GM18868 (cell line): ENCODE results near the gene NPAT.
A peak's percentile ranks its signal among the peaks of the same experiment; 100 is the strongest.
"Not testable (repeated sequence)": the region's sequence is repeated elsewhere in the genome, so short reads cannot be mapped to it uniquely, and the experiment has no call there.

Source experiments
- ATAC-seq: cut with Tn5 transposase; IDR thresholded peaks from one replicate; pipeline ENCODE4 v1.9.1; 2021; ENCODE audit warnings: mild to moderate bottlenecking, moderate library complexity; ENCODE audit not compliant: unreplicated experiment

Gene NPAT

GRCh38 chr11:108220721-108221336, 1.6 kb downstream of the NPAT start:
- ATAC-seq, result no peak

DNA sequence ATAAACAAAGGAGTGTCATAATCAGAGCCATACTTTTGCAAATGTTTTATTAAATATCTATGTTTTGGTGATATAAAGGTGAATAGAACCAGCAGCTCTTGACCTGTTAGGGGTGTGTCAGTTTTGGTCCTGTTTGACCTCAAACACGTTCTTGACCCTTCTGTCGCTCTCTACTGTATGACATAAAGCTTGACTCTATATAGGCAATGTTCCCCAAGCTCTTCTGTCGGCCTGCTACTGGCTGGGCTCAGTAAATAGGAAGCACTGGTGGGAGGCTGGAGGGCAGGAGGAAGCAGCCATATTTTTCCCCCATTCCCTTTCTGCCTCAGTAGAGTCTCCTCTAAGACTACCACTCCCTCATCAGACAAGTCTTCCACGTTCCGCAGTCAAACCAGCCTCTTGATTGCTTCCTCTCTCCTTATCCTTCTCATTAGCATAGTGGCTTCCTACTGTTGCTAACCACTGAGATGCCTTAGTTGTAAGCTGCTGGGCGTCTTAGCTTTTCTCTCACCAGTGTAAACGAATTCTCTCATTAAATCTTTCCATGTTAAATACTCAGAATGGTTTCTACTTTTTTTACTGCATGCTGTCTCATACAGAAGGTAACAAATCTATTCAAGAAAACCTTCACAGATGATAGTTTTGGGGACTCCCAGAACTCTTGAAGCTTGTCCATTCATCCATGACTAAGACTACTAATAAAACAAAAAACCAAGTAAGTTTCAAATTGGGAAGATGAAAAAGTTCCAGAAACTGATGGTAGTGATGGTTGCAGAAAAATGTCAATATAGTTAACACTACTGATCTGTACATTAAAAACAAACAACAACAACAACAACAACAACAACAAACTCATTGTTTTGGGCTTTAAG, 3.3 kb downstream of the NPAT start:
- no peak for ATAC-seq

DNA sequence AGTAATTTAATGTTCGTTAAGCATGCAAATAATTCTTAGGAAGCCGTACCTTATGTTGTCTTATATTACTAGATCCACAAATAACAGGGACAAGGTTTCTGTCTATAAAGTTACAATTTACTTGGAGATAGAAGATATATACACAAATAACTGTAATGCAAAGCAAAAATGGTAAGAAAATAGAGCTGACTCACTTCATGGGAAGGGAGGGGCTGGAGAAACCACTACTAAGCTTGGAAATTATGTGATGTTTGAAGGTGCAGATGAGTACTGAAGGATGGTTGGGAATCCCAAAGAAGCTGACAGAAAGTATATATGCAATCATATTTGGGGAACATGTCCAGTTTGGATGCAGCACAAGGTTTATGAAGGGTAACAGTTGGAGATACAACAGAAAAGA, 4.0 kb downstream of the NPAT start:
- ATAC-seq, result no peak

DNA sequence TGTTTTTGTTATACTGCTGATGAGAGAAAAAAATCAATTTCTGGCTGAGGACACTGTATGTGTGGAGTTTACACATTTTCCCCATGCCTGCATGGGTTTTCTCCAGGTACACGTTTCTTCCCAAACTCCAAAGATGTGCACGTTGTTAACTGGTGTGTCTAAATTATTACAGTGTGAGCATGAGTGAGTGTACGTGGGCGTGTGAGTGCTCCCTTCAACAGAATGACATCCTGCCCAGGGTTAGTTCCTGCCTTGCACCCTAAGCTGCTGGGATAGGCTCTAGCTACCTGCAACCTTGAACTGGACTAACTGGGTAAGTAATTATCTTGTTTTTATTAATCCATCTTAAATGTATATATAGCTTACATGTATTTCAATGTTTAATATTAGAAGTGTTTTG, 5.5 kb downstream of the NPAT start:
- ATAC-seq, result no peak

DNA sequence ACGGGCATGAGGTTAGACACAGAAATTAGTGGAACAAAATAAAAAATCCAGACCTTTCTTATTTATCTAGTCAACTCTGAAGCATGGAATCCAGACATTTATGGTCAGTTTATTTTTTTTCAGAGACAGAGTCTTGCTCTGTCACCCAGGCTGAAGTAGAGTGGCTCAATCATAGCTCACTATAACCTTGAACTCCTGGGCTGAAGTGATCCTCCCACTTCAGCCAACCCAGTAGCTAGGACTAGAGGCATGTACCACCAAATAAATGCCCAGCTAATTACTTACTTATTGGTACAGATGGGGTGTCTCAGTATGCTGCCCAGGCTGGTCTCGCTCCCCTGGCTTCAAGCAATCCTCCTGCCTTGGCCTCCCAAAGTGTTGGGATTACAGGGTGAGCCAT, 8.7 kb downstream of the NPAT start:
- ATAC-seq, result no peak

DNA sequence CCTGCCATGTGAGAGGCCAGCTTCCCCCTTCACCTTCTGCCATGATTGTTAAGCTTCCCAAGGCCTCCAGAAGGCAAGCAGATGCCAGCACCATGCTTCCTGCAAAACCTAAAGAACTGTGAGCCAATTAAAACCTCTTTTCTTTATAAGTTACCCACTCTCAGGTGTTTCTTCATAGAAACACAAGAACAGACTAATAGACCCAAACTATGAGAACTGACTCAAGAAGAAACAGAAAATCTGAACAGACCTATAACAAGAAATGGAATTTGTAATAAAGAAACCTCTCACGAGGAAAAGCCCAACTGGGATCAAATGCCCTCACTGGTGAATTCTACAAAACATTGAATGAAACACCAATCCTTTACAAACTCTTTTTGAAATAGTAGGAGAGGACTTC, 12.0 kb downstream of the NPAT start:
- ATAC-seq, result no peak

DNA sequence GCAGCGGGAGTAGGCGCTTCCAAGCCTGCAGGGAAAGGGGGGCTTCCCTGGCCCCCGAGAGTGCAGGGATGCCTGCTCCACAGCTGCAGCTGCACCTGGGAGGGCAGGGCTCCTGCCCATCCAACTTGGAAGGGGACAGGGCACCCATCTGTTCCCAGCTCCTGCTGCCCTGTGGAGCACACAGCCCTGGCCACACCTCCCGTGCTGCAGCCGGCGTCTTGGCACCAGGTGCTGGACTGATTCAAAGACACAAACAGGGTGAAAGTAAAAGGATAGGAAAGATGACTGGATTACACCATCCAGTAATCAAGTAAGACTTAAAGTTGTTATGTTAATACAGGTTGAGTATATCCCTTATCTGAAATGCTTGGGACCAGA, 14.8 kb downstream of the NPAT start:
- no peak for ATAC-seq

GRCh38 chr11:108206969-108207682, 15.3 kb downstream of the NPAT start:
- no peak for ATAC-seq

GRCh38 chr11:108206171-108206570, 16.3 kb downstream of the NPAT start:
- ATAC-seq, result no peak

DNA sequence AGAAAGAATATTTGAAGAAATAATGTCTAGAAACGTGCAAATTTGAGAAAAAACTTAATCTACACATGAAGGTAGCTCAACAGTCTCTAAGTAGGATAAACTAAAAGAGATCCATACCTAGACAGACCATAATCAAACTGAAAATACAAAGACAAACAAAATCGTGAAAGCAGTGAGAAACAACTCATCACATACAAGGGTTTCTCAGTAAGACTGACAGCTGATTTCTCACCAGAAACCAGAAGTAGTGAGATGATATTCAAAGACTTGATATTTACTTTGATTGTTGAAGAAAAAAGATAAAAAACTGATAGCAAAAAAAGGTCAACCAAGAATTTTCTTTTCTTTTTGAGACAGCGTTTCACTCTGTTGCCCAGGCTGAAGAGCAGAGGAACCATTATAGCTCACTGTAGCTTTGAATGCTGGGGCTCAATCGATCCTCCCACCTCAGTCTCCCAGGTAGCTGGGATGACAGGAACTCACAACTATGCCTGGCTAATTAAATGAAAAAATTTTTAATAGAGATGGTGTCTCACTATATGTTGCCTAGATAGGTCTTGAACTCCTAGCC, 17.4 kb downstream of the NPAT start:
- ATAC-seq, result no peak

GRCh38 chr11:108204376-108204775, 18.1 kb downstream of the NPAT start:
- no peak for ATAC-seq

DNA sequence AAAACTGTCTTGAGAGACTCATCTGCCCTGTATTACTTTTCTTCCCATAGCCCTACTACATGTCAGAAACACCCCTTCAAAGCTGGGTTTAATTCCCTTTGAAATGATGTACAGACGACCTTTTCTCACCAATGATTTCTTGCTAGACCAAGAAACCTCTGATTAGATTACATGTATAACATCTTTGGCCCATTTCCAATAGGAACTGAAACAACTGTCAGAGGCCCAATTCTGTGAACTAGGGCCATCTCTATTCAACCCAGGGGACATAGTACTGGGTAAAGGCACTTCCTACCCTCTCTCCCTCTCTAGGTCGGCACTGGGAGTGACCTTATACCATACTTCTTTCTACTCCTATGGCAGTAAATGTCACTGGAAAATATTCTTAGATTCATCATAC, 19.4 kb downstream of the NPAT start:
- ATAC-seq, result no peak

DNA sequence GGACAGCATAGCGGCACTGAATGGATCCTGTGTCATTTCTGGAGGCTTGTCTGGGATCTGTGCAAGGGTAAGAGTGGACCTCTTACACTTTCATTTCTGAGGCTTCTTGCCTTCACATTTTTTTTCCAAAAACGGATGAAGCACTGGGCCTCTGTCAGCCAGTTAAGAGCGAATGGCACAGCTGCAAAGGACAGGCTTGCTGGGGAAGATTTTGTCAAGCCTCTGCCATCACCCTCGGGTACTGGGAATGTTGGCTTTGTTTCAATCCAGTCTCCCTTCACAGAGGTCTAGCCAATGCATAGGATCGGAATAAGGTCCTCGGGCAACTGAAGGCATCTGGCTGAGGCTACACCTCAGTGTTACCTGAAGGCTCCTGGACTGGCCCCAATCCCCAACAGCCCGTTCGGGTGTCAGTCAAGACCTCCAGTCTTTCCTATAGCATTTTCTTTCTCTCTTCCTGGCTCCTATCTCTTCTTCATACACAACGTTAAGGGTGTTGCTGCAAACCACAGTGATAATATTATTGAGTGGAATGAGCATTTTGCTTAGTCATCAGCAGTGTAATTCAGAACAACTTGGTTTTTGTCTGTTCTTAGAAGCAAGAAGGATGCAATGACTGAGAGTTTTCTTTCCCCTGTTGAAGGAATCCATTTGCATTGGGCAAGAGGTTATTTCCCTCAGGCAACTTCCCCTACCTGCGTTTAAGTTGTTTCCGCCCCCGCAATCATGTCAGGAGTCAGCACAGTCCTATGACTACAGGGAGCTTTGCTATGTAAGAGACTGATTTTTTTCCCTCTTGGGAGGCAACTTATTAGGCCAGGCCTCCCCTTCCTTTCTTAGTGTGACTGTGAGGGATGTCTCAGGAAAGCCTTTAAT, 22.8 kb downstream of the NPAT start:
- ATAC-seq, result peak; percentile 90

GRCh38 chr11:108198833-108199232, 23.6 kb downstream of the NPAT start:
- no peak for ATAC-seq

GRCh38 chr11:108197351-108197750, 25.1 kb downstream of the NPAT start:
- no peak for ATAC-seq

DNA sequence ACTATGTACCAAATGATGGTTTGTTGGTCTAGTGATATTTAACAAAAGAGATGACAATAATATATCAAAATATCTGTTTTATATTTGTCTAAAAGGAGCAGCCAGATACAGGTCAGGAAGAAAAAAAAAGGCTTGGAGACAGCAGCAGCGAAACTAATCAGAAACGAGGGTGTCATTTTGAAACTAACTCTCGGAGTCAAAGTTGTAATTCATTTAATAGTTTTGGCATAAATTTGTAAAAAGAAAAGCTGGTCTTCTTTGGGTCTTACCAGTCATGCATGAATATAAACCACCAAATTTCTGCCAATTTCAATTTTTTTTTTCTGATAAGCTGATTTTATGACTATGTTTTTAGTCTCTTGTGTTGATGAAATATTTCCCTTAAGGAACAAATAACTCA, 25.5 kb downstream of the NPAT start:
- ATAC-seq, result no peak

DNA sequence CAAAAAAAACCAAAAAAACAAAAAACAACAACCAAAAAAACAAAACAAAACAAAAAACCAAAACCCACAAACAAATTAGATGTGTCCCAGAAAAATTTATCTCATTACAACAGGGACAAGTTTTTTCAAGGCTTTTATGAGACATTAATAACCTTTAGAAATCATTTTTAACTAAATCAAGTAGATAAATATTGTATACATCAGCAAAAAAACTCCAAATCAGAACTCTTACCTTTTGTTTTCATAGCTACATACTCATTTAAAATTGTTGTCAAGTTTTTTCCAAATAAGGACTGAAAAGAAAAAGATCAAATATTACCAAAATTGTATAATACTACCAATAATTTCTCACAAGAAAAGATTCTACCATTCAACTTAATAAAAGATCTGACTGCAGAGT, 28.7 kb downstream of the NPAT start:
- ATAC-seq, result no peak

- no peak for ATAC-seq
Measured at GRCh38 chr11:108177570-108177969, 44.9 kb downstream of the NPAT start.

DNA sequence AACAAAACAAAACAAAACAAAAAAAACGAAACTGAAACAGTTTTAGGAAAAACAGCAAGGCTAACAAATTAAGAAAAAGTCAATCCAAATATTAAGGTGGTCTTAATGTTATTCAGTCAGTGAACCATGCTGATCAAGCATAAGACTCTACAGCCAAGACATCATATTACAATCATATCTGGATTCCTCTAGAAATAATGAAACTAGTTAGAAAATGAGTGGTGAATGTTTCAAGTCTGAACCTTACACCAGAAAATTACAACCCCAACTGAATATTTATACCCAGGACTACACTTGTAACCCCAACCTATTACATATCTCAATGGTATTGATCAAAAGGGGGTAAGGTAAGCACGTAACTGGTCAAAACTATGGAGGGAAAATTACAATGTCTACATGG, 52.3 kb downstream of the NPAT start:
- ATAC-seq, result no peak

DNA sequence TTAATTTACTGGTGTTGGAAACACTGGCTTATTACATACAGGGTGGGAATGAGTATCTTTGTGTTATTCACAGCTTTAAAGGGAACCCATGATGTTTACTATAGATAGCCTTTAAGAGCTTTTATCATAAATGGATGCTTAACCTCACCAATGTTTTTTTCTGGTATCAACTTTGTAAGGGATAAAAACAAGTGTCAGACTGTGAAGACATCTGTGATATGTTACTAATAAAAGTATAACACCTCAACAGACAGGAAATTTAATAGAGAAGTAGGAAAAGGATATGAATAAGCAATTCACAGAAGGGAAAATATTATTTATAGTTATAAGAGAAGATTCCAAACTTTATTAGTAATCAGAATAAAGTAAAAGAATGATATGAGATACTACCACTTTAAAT, 54.8 kb downstream of the NPAT start:
- ATAC-seq, result no peak

DNA sequence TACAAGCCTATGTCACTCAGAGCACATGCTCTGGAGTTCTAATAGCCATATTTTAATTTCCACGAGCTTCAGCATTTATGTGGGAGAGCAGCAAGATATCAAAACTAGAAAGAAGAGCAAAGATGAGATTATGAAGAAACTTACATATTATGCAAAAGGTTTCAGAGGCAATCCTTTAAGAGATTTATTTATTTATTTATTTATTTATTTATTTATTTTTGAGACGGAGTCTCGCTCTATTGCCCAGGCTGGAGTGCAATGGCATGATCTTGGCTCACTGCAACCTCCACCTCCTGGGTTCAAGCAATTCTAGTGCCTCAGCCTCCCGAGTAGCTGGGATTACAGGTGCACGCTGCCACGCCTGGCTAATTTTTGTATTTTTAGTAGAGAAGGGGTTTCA, 59.6 kb downstream of the NPAT start:
- ATAC-seq, result not testable (repeated sequence)
